GM12878 (cell line): ENCODE results near the gene ZDHHC11. TPM values are rescaled to one million over a fixed set of nuclear protein-coding genes. Genes with fewer than 3 reads are reported as not detected.

Experiments
- ATAC-seq: fragments of 200-7000 bp; cut with Tn5 transposase; 3 replicates; pipeline ENCODE4 v1.9.1; 2020; ENCODE audit warnings: mild to moderate bottlenecking, moderate library complexity
- BruUV-seq: library from RNA; stranded (reverse); fragments of 400-500 nt; replicated peaks from 2 replicates; lab custom pipeline; 2021; lab: Mats Ljungman, UMichigan
- CTCF ChIA-PET: fragments of 300-600 bp; sonication (Branson Sonifier 250); formaldehyde crosslinking; extraction: SDS; loops from one replicate; lab custom pipeline; 2021; ENCODE audit warnings: inconsistent platforms; lab: Yijun Ruan, JAX
- POLR2A ChIA-PET: fragments of 350-600 bp; formaldehyde crosslinking; extraction: SDS; loops from one replicate; lab custom pipeline; 2021; ENCODE audit warnings: inconsistent platforms; lab: Charles Lee
- RAD21 ChIA-PET: fragments of 300-600 bp; sonication (Branson Sonifier 250); formaldehyde crosslinking; loops from one replicate; lab custom pipeline; 2023; ENCODE audit warnings: antibody characterized with exemption; ENCODE audit not compliant: unreplicated experiment; lab: Charles Lee
- SMC1A ChIA-PET: fragments of 300-600 bp; sonication (Branson Sonifier 250); formaldehyde crosslinking; loops from one replicate; lab custom pipeline; 2023; ENCODE audit not compliant: unreplicated experiment, uncharacterized antibody; lab: Charles Lee
- DNase-seq: peaks from one replicate; pipeline ENCODE4 v3.0.0-alpha.2; 2011; ENCODE audit warnings: low read depth, low spot score
- FAIRE-seq: peaks from 3 replicates; lab custom pipeline; 2011; peaks lifted over from hg19 to GRCh38; lab: Jason Lieb, UNC
- H2AFZ ChIP-seq: 2 replicates; pipeline ENCODE4 v1.6.0; 2011; ENCODE audit warnings: low read depth, low read length, control low read depth; ENCODE audit not compliant: control insufficient read depth
- H3K27ac ChIP-seq: 2 replicates; pipeline ENCODE4 v1.5.1; 2011; ENCODE audit warnings: control low read depth; ENCODE audit not compliant: control insufficient read depth, insufficient read depth
- H3K27me3 ChIP-seq, 2 experiments: replicated peaks in 1 of 2; 2 replicates each; pipeline versions ENCODE4 v1.6.0 to v1.6.1; 2011; ENCODE audit warnings: low read length in 1 of 2; ENCODE audit not compliant: control insufficient read depth in 2 of 2, insufficient read depth in 2 of 2
- H3K36me3 ChIP-seq, 2 experiments: 2 replicates each; pipeline ENCODE4 v1.5.1; 2011; ENCODE audit warnings: low read length in 1 of 2; ENCODE audit not compliant: control insufficient read depth in 2 of 2, insufficient read depth in 2 of 2
- H3K4me1 ChIP-seq: 2 replicates; pipeline ENCODE4 v1.6.1; 2011; ENCODE audit warnings: mild to moderate bottlenecking, low read length, moderate library complexity, mixed read lengths; ENCODE audit not compliant: control insufficient read depth, insufficient read depth
- H3K4me2 ChIP-seq: 2 replicates; pipeline ENCODE4 v1.6.0; 2011; ENCODE audit warnings: control low read depth; ENCODE audit not compliant: control insufficient read depth, insufficient read depth
- H3K4me3 ChIP-seq: fragments of 200-600 bp; sonication (generic); 2 replicates; pipeline ENCODE4 v1.5.1; 2016
- H3K79me2 ChIP-seq: 2 replicates; pipeline ENCODE4 v1.6.0; 2011; ENCODE audit warnings: low read length; ENCODE audit not compliant: control insufficient read depth, insufficient read depth
- H3K9ac ChIP-seq: 2 replicates; pipeline ENCODE4 v1.8.0; 2011; ENCODE audit warnings: low read length, control low read depth, mixed read lengths; ENCODE audit not compliant: control insufficient read depth, insufficient read depth
- H3K9me3 ChIP-seq: replicated peaks from 3 replicates; pipeline ENCODE4 v1.5.1; 2011; ENCODE audit warnings: mild to moderate bottlenecking, low read length; ENCODE audit not compliant: control insufficient read depth, insufficient read depth
- H4K20me1 ChIP-seq: 2 replicates; pipeline ENCODE4 v1.6.0; 2011; ENCODE audit not compliant: control insufficient read depth, insufficient read depth
- BACH1 ChIP-seq: fragments of 450-650 bp; IDR thresholded peaks from 2 replicates; pipeline ENCODE4 v1.6.1; 2017; ENCODE audit warnings: mild to moderate bottlenecking, borderline replicate concordance
- BMI1 ChIP-seq: fragments of 450-650 bp; IDR thresholded peaks from 2 replicates; pipeline ENCODE4 v1.6.1; 2016; ENCODE audit warnings: mild to moderate bottlenecking, moderate library complexity, borderline replicate concordance
- KLF5 ChIP-seq: fragments of 450-650 bp; IDR thresholded peaks from 2 replicates; pipeline ENCODE4 v1.6.1; 2014; ENCODE audit warnings: mild to moderate bottlenecking; ENCODE audit not compliant: partially characterized antibody
- POU2F2 ChIP-seq: IDR thresholded peaks from 3 replicates; pipeline ENCODE4 v1.6.1; 2011; ENCODE audit warnings: low read depth, mild to moderate bottlenecking, low read length, borderline replicate concordance
- RAD51 ChIP-seq: fragments of 450-650 bp; IDR thresholded peaks from 2 replicates; pipeline ENCODE4 v1.6.1; 2016; ENCODE audit warnings: moderate library complexity, mild to moderate bottlenecking, inconsistent platforms
- RBBP5 ChIP-seq: fragments of 200-600 bp; sonication (generic); conservative IDR thresholded peaks from 2 replicates; pipeline ENCODE4 v1.6.1; 2016
- SKIL ChIP-seq: fragments of 450-650 bp; IDR thresholded peaks from 2 replicates; pipeline ENCODE4 v1.6.1; 2017; ENCODE audit warnings: mild to moderate bottlenecking, low read depth, inconsistent platforms; ENCODE audit not compliant: poor library complexity, severe bottlenecking
- TCF3 ChIP-seq: IDR thresholded peaks from 2 replicates; pipeline ENCODE4 v1.6.1; 2012; ENCODE audit warnings: low read depth, mild to moderate bottlenecking, low read length, borderline replicate concordance; ENCODE audit not compliant: insufficient read depth
- WGBS: methylation state at CpG from one replicate; pipeline ENCODE4 v1.1.6; 2016; ENCODE audit warnings: low lambda C conversion rate; ENCODE audit not compliant: insufficient replicate concordance, insufficient coverage; ENCODE audit errors: missing lambda C conversion rate; 5-methylcytosine and 5-hydroxymethylcytosine counted together
- in situ Hi-C: fragments of 300-500 bp; cut with MboI; formaldehyde crosslinking; loops from 9 replicates; pipeline ENCODE4 v1.14.3; 2018; ENCODE audit warnings: mixed read lengths
- intact Hi-C: fragments of 100-400 bp; cut with micrococcal nuclease; formaldehyde crosslinking; loops from one replicate; pipeline ENCODE4 v1.14.2; 2022; ENCODE audit not compliant: unreplicated experiment
- polyA plus RNA-seq, 11 experiments: library from polyadenylated mRNA; depleted of rRNA in 4 of 11; unstranded in 6 of 11; stranded (reverse) in 5 of 11; fragments of >200 nt; fragmentation: Nextera tagmentation in 4 of 11; fragmentation: Illumina TruSeq in 1 of 11; extraction: Ambion mirVana in 4 of 11; extraction: Trizol in 1 of 11; gene quantifications; 1 replicate in 1 of 11; 2 replicates in 10 of 11; pipeline versions ENCODE4 v1.2.1 to v1.2.3, GENCODE V29; 2011 to 2016; ENCODE audit warnings: inconsistent platforms in 2 of 11, missing spikeins in 2 of 11, low read depth in 1 of 11
- total RNA-seq, 4 experiments: library from RNA; depleted of rRNA in 3 of 4; stranded (reverse); fragments of >200 nt in 3 of 4; fragmentation: Illumina TruSeq in 1 of 4; extraction: Trizol in 1 of 4; gene quantifications; 2 replicates each; pipeline versions ENCODE4 v1.2.1 to v1.2.3, GENCODE V29; 2013 to 2021
- TF ChIP-seq, protein P1 (sequence below): IDR thresholded peaks from 2 replicates; pipeline ENCODE4 v1.6.1; 2011; ENCODE audit warnings: mild to moderate bottlenecking, low read depth, low read length, moderate library complexity; ENCODE audit not compliant: insufficient replicate concordance
- TF ChIP-seq, protein P2 (sequence below): fragments of 450-650 bp; IDR thresholded peaks from 2 replicates; pipeline ENCODE4 v1.6.1; 2017; ENCODE audit warnings: low read depth, mild to moderate bottlenecking, moderate library complexity

The ZDHHC11 gene
- total and polyA plus RNA-seq, 10 of the 15 experiments (the other 5 are each of a cell fraction or from before 2014, with no cell fraction given) = 0.04 to 1.4 (median 0.30) TPM

GRCh38 chr5:756865-757345 is 93.9 kb downstream of the ZDHHC11 start (continued):
- TF ChIP-seq, protein P1, sequence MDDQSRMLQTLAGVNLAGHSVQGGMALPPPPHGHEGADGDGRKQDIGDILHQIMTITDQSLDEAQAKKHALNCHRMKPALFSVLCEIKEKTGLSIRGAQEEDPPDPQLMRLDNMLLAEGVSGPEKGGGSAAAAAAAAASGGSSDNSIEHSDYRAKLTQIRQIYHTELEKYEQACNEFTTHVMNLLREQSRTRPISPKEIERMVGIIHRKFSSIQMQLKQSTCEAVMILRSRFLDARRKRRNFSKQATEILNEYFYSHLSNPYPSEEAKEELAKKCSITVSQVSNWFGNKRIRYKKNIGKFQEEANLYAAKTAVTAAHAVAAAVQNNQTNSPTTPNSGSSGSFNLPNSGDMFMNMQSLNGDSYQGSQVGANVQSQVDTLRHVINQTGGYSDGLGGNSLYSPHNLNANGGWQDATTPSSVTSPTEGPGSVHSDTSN = no peak
- TF ChIP-seq TCF3 = no peak
- no peak for TF ChIP-seq RBBP5
- no peak for TF ChIP-seq SKIL
- no peak for TF ChIP-seq POU2F2
- TF ChIP-seq, protein P2, sequence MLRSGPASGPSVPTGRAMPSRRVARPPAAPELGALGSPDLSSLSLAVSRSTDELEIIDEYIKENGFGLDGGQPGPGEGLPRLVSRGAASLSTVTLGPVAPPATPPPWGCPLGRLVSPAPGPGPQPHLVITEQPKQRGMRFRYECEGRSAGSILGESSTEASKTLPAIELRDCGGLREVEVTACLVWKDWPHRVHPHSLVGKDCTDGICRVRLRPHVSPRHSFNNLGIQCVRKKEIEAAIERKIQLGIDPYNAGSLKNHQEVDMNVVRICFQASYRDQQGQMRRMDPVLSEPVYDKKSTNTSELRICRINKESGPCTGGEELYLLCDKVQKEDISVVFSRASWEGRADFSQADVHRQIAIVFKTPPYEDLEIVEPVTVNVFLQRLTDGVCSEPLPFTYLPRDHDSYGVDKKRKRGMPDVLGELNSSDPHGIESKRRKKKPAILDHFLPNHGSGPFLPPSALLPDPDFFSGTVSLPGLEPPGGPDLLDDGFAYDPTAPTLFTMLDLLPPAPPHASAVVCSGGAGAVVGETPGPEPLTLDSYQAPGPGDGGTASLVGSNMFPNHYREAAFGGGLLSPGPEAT = no peak

DNA sequence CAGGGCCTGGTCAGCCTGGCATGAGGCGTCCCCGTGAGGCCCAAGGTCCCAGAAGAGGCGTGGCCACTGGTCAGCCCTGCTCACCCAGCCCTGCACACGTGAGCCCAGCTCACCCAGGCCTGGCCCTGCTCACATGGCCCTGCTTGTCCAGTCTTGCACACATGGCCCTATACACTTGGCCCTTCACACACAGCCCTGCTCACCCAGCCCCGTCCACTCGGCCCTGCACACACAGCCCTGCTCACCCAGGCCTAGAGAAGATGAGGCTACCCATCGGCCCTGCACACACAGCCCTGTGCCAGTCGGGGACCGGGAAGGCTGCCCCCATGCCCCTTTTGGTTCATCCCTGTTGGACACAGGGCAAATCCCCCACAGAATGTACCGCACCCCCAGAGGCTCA is 94.6 kb downstream of the ZDHHC11 start:
- no peak for DNase-seq
- in situ Hi-C loops = no loop called here
- 10% methylated on average over 10 of the region's 10 CpGs for WGBS
- Histone ChIP-seq H3K79me2 (no peaks in the 10 kb centered on the region), H3K9ac (no peak overlapping the region), H3K4me3 (no peak overlapping the region), H3K27ac (no peak overlapping the region), H3K9me3 (no peaks in the 10 kb centered on the region), H3K36me3 (no peaks in the 10 kb centered on the region), H3K4me1 (no peaks in the 10 kb centered on the region), H4K20me1 (no peaks in the 10 kb centered on the region), H3K4me2 (no peak overlapping the region), H2AFZ (no peak overlapping the region), H3K27me3 (no peaks in the 10 kb centered on the region)
- TF ChIP-seq BMI1 (no peak), RBBP5 (no peak), KLF5 (no peak), RAD51 (no peak), BACH1 (no peak)
- ChIA-PET RAD21 (no interaction called here), SMC1A (no interaction called here), CTCF (no interaction called here), POLR2A (no interaction called here)
- no peak for ATAC-seq
- no TSS peak for BruUV-seq
- intact Hi-C loops = no loop called here
- no peak for FAIRE-seq
